Thyroid gland (tissue), 4 donors: ENCODE results near the gene ZNF682. TPM values are rescaled to one million over a fixed set of nuclear protein-coding genes. Genes with fewer than 3 reads are reported as not detected.

ENCODE experiments used
- DNase-seq, 2 donors: peaks; one replicate each; pipeline ENCODE4 v3.0.0-alpha.2; 2019
- H3K27ac ChIP-seq, 3 donors: fragments of 200-600 bp; sonication (generic); 1 replicate in 2 of 3; 2 replicates in 1 of 3; pipeline ENCODE4 v1.5.1; 2016 to 2019; ENCODE audit warnings: mild to moderate bottlenecking in 1 of 3, moderate library complexity in 1 of 3
- H3K27me3 ChIP-seq: fragments of 200-600 bp; sonication (generic); one replicate; pipeline ENCODE4 v1.5.1; 2019
- H3K36me3 ChIP-seq, 2 donors: fragments of 200-600 bp; sonication (generic); one replicate each; pipeline ENCODE4 v1.5.1; 2016 to 2019
- H3K4me1 ChIP-seq, 2 donors: fragments of 200-600 bp; sonication (generic); one replicate each; pipeline ENCODE4 v1.5.1; 2017 to 2019
- H3K4me3 ChIP-seq, 3 donors: fragments of 200-600 bp; sonication (generic); replicated peaks in 1 of 3; 1 replicate in 2 of 3; 2 replicates in 1 of 3; pipeline ENCODE4 v1.5.1; 2016; ENCODE audit warnings: mild to moderate bottlenecking in 1 of 3
- H3K9me3 ChIP-seq: fragments of 200-600 bp; sonication (generic); one replicate; pipeline ENCODE4 v1.5.1; 2017
- CTCF ChIP-seq, 6 experiments: fragments of 200-600 bp in 3 of 6; fragments of 450-650 bp in 3 of 6; sonication (generic) in 3 of 6; IDR thresholded peaks; one replicate each; pipeline ENCODE4 v1.5.1; 2016 to 2019; ENCODE audit warnings: antibody characterized with exemption in 6 of 6, mild to moderate bottlenecking in 2 of 6, inconsistent platforms in 1 of 6, moderate library complexity in 1 of 6
- POLR2A ChIP-seq, 2 donors: fragments of 450-650 bp; IDR thresholded peaks; one replicate each; pipeline ENCODE4 v1.6.1; 2017; ENCODE audit warnings: antibody characterized with exemption in 2 of 2, mild to moderate bottlenecking in 2 of 2, moderate library complexity in 1 of 2
- WGBS, 2 donors: methylation state at CpG; one replicate each; pipeline ENCODE4 v1.1.5; 2017; 5-methylcytosine and 5-hydroxymethylcytosine counted together
- intact Hi-C: fragments of 100-400 bp; cut with DNase I; formaldehyde crosslinking; loops from one replicate; pipeline ENCODE4 v1.15.1; 2023
- small RNA-seq: library from RNA; depleted of rRNA; stranded (forward); fragments of <200 nt; gene quantifications from one replicate; pipeline ENCODE3, GENCODE V24; 2016
- total RNA-seq, 4 donors: library from RNA; depleted of rRNA; stranded (reverse); fragments of >200 nt; gene quantifications; one replicate each; pipeline ENCODE4 v1.2.3, GENCODE V29; 2016

Gene ZNF682
- total RNA-seq, 4 donors from 2014 or later = 11.4 to 20.4 (median 12.1) TPM

DNA sequence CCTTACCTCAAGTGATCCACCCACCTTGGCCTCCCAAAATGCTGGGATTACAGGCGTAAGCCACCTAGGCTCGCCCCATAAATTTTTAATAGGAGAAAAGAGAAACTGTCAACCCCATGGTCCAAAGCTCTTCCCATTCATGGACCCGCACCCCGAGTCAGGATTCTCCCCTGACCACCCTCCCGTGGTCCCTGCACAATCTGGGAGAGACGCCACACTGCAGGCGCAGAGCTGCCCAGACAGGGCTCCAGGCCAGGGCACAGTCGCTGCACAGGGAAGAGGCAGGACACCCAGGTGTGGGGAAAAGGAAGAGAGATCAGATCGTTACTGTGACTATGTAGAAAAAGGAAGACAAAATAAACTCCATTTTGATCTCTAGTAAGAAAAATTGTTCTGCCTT, 84.1 kb downstream of the ZNF682 start:
- Histone ChIP-seq H3K4me1 (peaks cover 15 to 28% of the 10 kb centered on the region in 2 donors), H3K9me3 (no peaks in the 10 kb centered on the region), H3K27me3 (no peaks in the 10 kb centered on the region), H3K4me3 (no peak overlapping the region), H3K27ac (peak overlapping the region; percentile 10 to 81 (median 63)), H3K36me3 (no peaks in the 10 kb centered on the region)
- peak; percentile 56 to 63 for DNase-seq
- WGBS, 2 donors = 68 to 71% methylated on average over 9 of the region's 9 CpGs
- TF ChIP-seq POLR2A (IDR thresholded peaks at IDR 0.05) = no peak
- no peak for TF ChIP-seq CTCF (IDR thresholded peaks at IDR 0.05)
- intact Hi-C loops = no loop called here

Small RNA genes lying within 50 kb of the gene (small RNA-seq; reads per million reads assigned to genes)
- gene AC006539.3 = not detected

Other genes starting within 250 kb of the ZNF682 start
- gene ZNF506, start 217.8 kb downstream of the ZNF682 start, total RNA-seq = 100 to 1,000 TPM in 1 of 4 donors, 10 to 100 TPM in 3; 57.9 to 112 (median 76.5) TPM
- gene ZNF253, start 173.6 kb downstream of the ZNF682 start, total RNA-seq = 10 to 100 TPM; 25.7 to 31.6 (median 27.2) TPM
- 10 to 100 TPM; 12.2 to 29.0 (median 23.2) TPM for gene ZNF93, start 138.6 kb downstream of the ZNF682 start, total RNA-seq
- gene ZNF90, start 38.5 kb upstream of the ZNF682 start, total RNA-seq = 10 to 100 TPM; 15.3 to 29.0 (median 17.4) TPM
- 10 to 100 TPM; 58.2 to 94.1 (median 77.9) TPM for gene ZNF486, start 127.7 kb upstream of the ZNF682 start, total RNA-seq